A673 (cell line): Measurements from ENCODE around the gene PKP3. TPM values are rescaled to one million over a fixed set of nuclear protein-coding genes. Genes with fewer than 3 reads are reported as not detected.

Source experiments
- BruUV-seq: library from RNA; stranded (reverse); fragments of 400-500 nt; replicated peaks from 2 replicates; lab custom pipeline; 2021; lab: Mats Ljungman, UMichigan
- CTCF ChIA-PET: fragments of 300-600 bp; sonication (Branson Sonifier 250); formaldehyde crosslinking; loops from one replicate; lab custom pipeline; 2022; ENCODE audit warnings: antibody characterized with exemption; lab: Charles Lee
- POLR2A ChIA-PET: fragments of 300-600 bp; sonication (Branson Sonifier 250); formaldehyde crosslinking; loops from one replicate; lab custom pipeline; 2022; ENCODE audit warnings: antibody characterized with exemption; ENCODE audit not compliant: low non-redundant PET; lab: Charles Lee
- DNase-seq: peaks from one replicate; pipeline ENCODE4 v3.0.0-alpha.2; 2015; ENCODE audit warnings: low spot score
- H3K27ac ChIP-seq: fragments of 200-600 bp; sonication (generic); 2 replicates; pipeline ENCODE4 v1.5.1; 2016; ENCODE audit warnings: mixed run types, low read depth, mild to moderate bottlenecking, mixed read lengths, antibody characterized with exemption, low read length; ENCODE audit not compliant: poor library complexity, severe bottlenecking
- H3K27me3 ChIP-seq: fragments of 200-600 bp; sonication (generic); replicated peaks from 2 replicates; pipeline ENCODE4 v1.6.1; 2017; ENCODE audit warnings: mixed run types, low read depth, mild to moderate bottlenecking, mixed read lengths, antibody characterized with exemption, low read length; ENCODE audit not compliant: insufficient read depth, poor library complexity
- H3K36me3 ChIP-seq: fragments of 200-600 bp; sonication (generic); 2 replicates; pipeline ENCODE4 v1.6.1; 2016; ENCODE audit warnings: mixed run types, mild to moderate bottlenecking, mixed read lengths, antibody characterized with exemption, low read length; ENCODE audit not compliant: insufficient read depth, poor library complexity, severe bottlenecking
- H3K4me1 ChIP-seq: fragments of 200-600 bp; sonication (generic); 2 replicates; pipeline ENCODE4 v1.6.1; 2017; ENCODE audit warnings: mixed run types, mild to moderate bottlenecking, mixed read lengths, antibody characterized with exemption, low read length; ENCODE audit not compliant: insufficient read depth, poor library complexity, severe bottlenecking
- H3K4me3 ChIP-seq: fragments of 200-600 bp; sonication (generic); 2 replicates; pipeline ENCODE4 v1.5.1; 2016; ENCODE audit warnings: low read depth, mixed run types, mild to moderate bottlenecking, mixed read lengths, low read length; ENCODE audit not compliant: poor library complexity, severe bottlenecking
- H3K9me3 ChIP-seq: fragments of 200-600 bp; sonication (generic); 2 replicates; pipeline ENCODE4 v1.6.1; 2016; ENCODE audit warnings: mixed run types, low read depth, mild to moderate bottlenecking, mixed read lengths, antibody characterized with exemption, low read length; ENCODE audit not compliant: poor library complexity, severe bottlenecking
- CTCF ChIP-seq: fragments of 300-800, 200-600 bp; sonication (generic); conservative IDR thresholded peaks from 2 replicates; pipeline ENCODE4 v1.5.1; 2017; ENCODE audit warnings: low read depth, mild to moderate bottlenecking, antibody characterized with exemption, low read length, moderate library complexity, mixed read lengths
- EZH2 ChIP-seq: fragments of 200-600 bp; sonication (generic); IDR thresholded peaks from 2 replicates; pipeline ENCODE4 v1.6.1; 2017; ENCODE audit warnings: borderline replicate concordance, low read depth, mild to moderate bottlenecking, mixed read lengths, antibody characterized with exemption, low read length; ENCODE audit not compliant: poor library complexity, severe bottlenecking
- intact Hi-C: fragments of 100-400 bp; cut with micrococcal nuclease; formaldehyde crosslinking; loops from one replicate; pipeline ENCODE4 v1.10.0; 2022; ENCODE audit not compliant: unreplicated experiment
- total RNA-seq: library from RNA; stranded (reverse); gene quantifications from 2 replicates; pipeline ENCODE4 v1.2.3, GENCODE V29; 2021

Gene PKP3
- total RNA-seq, 1 experiment from 2014 or later = not detected

- BruUV-seq = no TSS peak
- H3K27me3 ChIP-seq = no peaks in the 10 kb centered on the region
- intact Hi-C loops = no loop called here
- H3K27ac ChIP-seq = no peak overlapping the region
- DNase-seq = no peak
- H3K4me3 ChIP-seq = no peak overlapping the region
- H3K36me3 ChIP-seq = no peaks in the 10 kb centered on the region
- H3K9me3 ChIP-seq = no peaks in the 10 kb centered on the region
- no peaks in the 10 kb centered on the region for H3K4me1 ChIP-seq
- ChIA-PET POLR2A (no interaction called here), CTCF (no interaction called here)
- TF ChIP-seq CTCF (no peak), EZH2 (no peak)
Measured at GRCh38 chr11:379205-380094, 14.6 kb upstream of the PKP3 start.

DNA sequence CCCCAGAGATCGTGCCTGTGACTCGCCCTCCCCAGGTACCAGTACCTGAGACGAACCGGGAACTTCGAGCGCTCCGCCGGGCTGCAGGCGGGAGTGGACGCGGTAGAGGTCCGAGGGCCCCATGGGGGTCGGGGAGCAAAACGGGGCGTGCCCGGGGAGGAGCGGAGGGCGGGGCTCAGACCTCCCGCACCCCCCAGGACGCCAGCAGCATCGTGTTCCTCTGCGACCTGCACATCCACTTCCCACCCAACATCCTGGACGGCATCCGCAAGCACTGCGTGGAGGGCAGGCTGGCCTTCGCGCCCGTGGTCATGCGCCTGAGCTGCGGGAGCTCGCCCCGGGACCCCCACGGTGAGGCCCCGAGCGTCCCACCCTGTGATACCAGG is 13.9 kb upstream of the PKP3 start:
- no TSS peak for BruUV-seq
- POLR2A ChIA-PET = no interaction called here

DNA sequence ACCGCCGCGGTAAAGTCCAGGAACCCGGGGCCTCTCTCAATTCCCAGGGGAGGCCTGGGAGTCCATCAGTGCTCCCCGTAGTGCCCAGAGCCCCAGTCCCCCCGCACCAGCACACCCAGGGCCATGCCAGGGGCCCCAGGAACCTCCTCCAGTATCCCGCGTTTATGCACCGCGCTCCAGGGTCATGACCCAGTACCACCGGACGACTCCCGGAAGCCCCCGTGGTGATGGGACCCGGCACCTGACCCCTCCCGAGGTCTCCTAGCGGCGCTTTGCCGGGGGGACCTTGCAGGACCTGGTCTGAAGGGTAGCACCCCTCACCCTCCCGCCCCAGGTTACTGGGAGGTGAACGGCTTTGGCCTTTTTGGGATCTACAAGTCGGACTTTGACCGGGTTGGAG is 13.5 kb upstream of the PKP3 start:
- Histone ChIP-seq H3K9me3 (no peaks in the 10 kb centered on the region), H3K27ac (no peak overlapping the region), H3K27me3 (no peaks in the 10 kb centered on the region), H3K4me1 (no peaks in the 10 kb centered on the region), H3K4me3 (no peak overlapping the region), H3K36me3 (no peaks in the 10 kb centered on the region)
- intact Hi-C loops = no loop called here
- ChIA-PET CTCF (no interaction called here), POLR2A (no interaction called here)
- no peak for DNase-seq
- BruUV-seq = no TSS peak
- TF ChIP-seq EZH2 (no peak), CTCF (no peak)

More for the DNA sequence above, 13.9 kb upstream of the PKP3 start:
- H3K4me1 ChIP-seq = no peaks in the 10 kb centered on the region
- H3K27me3 ChIP-seq = no peaks in the 10 kb centered on the region
- CTCF ChIA-PET = no interaction called here
- no peaks in the 10 kb centered on the region for H3K36me3 ChIP-seq
- H3K4me3 ChIP-seq = no peak overlapping the region
- TF ChIP-seq EZH2 (no peak), CTCF (no peak)
- no peak overlapping the region for H3K27ac ChIP-seq
- intact Hi-C loops = no loop called here
- DNase-seq = no peak
- H3K9me3 ChIP-seq = no peaks in the 10 kb centered on the region
